Middle frontal gyrus (tissue), 1 donor: ENCODE measurements around the gene UMAD1.

Experiments used
- DNase-seq: peaks from one replicate; pipeline ENCODE4 v3.0.0-alpha.2; 2015; ENCODE audit warnings: low spot score; ENCODE audit errors: extremely low spot score

UMAD1 gene

GRCh38 chr7:7920056-7920455, 279.5 kb downstream of the UMAD1 start:
- no peak for DNase-seq

GRCh38 chr7:7920481-7920880, 279.9 kb downstream of the UMAD1 start:
- no peak for DNase-seq

GRCh38 chr7:7921830-7922229, 281.3 kb downstream of the UMAD1 start:
- no peak for DNase-seq

- DNase-seq: no peak
Observed at GRCh38 chr7:7922684-7923385, 282.3 kb downstream of the UMAD1 start.

- DNase-seq: no peak
Observed at GRCh38 chr7:7923818-7924217, 283.3 kb downstream of the UMAD1 start.

GRCh38 chr7:7924303-7924702, 283.8 kb downstream of the UMAD1 start:
- no peak for DNase-seq
